Measurements from ENCODE around the gene LRRC4B. TPM values are rescaled to one million over a fixed set of nuclear protein-coding genes. Genes with fewer than 3 reads are reported as not detected.
"Not testable (repeated sequence)": the region's sequence is repeated elsewhere in the genome, so short reads cannot be mapped to it uniquely, and the experiment has no call there.

LRRC4B gene
- total RNA-seq, 1 experiment from 2014 or later = 3.8 TPM

DNA sequence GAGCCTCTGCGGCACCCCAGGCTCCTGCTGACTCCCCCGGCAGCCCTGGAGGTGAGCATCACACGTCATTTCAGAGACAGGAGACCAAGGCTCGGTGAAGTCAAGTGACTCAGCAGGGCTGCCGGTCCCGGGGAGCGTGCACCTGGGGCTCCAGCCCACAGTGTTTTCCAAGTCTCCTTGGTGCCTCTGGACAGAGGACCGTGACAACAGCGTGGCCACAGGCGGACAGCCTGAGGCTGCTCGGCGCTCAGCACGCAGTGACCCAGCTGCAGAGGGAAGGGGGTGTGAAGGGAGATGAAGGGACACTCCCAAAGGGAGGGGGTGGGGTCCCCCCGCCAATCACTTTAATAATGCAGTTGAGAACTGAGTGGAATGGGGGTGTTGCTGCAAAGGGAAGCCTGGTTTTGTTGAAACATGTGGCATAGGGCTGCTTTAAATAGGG is 37.0 kb downstream of the LRRC4B start:
- no peak overlapping the region for H2BK20ac ChIP-seq (ENCODE audit: low read depth, low read length, poor library complexity, severe bottlenecking)
- H4K20me1 ChIP-seq (ENCODE audit: control insufficient read depth, insufficient read depth, insufficient read length) = no peaks in the 10 kb centered on the region
- Mint-ChIP-seq H3K4me1 (peaks cover 5 to 8% of the 10 kb centered on the region in 2 experiments), H3K36me3 (ENCODE audit: insufficient read depth in 1 of 3, low read depth in 3 of 3) (peaks cover 0 to 18% (median 11%) of the 10 kb centered on the region in 3 experiments; a peak in 4 of 7 replicates), H3K27ac (no peak overlapping the region), H3K9me3 (peaks cover 8% of the 10 kb centered on the region in 2 experiments; a peak in 4 of 5 replicates), H3K4me3 (no peak overlapping the region), H3K27me3 (ENCODE audit: low read depth) (peaks cover 47% of the 10 kb centered on the region)
- no peak overlapping the region for H4K91ac ChIP-seq (ENCODE audit: insufficient read length, low read depth, low read length)
- H3K4me1 ChIP-seq (ENCODE audit: insufficient read depth, low read length) = no peaks in the 10 kb centered on the region; the same call in 1 of the 2 replicates
- H3K56ac ChIP-seq (ENCODE audit: insufficient read length, low read depth, low read length) = no peak overlapping the region
- no peak overlapping the region for H2BK5ac ChIP-seq (ENCODE audit: insufficient read length, low read length)
- H2AK5ac ChIP-seq (ENCODE audit: insufficient read length, low read length) = no peak overlapping the region
- H3K4ac ChIP-seq (ENCODE audit: low read depth, low read length) = no peak overlapping the region
- no peaks in the 10 kb centered on the region for H3K27me3 ChIP-seq (ENCODE audit: insufficient read depth, low read length)
- H4K8ac ChIP-seq (replicated peaks; ENCODE audit: insufficient read length, low read depth, low read length) = no peak overlapping the region
- H3T11ph ChIP-seq (ENCODE audit: low read length) = no peak overlapping the region
- H3K23me2 ChIP-seq (ENCODE audit: insufficient read length, low read depth, low read length, poor library complexity, severe bottlenecking) = no peaks in the 10 kb centered on the region
- H3K18ac ChIP-seq (ENCODE audit: insufficient read length, low read depth, low read length) = no peak overlapping the region
- H3K4me2 ChIP-seq (ENCODE audit: insufficient read depth, insufficient read length, low read length) = no peak overlapping the region
- no peak overlapping the region for H3K9ac ChIP-seq (ENCODE audit: extremely low read depth, insufficient read length, low read length)
- H2BK12ac ChIP-seq (ENCODE audit: insufficient read length, low read depth, low read length) = no peak overlapping the region
- H4K5ac ChIP-seq (ENCODE audit: insufficient read length, low read depth, low read length) = no peak overlapping the region
- no peaks in the 10 kb centered on the region for H3K79me1 ChIP-seq (ENCODE audit: insufficient read depth, low read depth, low read length, poor library complexity, severe bottlenecking)
- no peak overlapping the region for H2BK120ac ChIP-seq (ENCODE audit: low read depth, low read length, poor library complexity, severe bottlenecking)
- peaks cover 6% of the 10 kb centered on the region for H3K9me3 ChIP-seq (ENCODE audit: control insufficient read depth, low read depth, low read length)
- TF ChIP-seq, protein P1, sequence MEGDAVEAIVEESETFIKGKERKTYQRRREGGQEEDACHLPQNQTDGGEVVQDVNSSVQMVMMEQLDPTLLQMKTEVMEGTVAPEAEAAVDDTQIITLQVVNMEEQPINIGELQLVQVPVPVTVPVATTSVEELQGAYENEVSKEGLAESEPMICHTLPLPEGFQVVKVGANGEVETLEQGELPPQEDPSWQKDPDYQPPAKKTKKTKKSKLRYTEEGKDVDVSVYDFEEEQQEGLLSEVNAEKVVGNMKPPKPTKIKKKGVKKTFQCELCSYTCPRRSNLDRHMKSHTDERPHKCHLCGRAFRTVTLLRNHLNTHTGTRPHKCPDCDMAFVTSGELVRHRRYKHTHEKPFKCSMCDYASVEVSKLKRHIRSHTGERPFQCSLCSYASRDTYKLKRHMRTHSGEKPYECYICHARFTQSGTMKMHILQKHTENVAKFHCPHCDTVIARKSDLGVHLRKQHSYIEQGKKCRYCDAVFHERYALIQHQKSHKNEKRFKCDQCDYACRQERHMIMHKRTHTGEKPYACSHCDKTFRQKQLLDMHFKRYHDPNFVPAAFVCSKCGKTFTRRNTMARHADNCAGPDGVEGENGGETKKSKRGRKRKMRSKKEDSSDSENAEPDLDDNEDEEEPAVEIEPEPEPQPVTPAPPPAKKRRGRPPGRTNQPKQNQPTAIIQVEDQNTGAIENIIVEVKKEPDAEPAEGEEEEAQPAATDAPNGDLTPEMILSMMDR (conservative IDR thresholded peaks at IDR 0.05) = no peak
- no peak for DNase-seq
- H3K27ac ChIP-seq (ENCODE audit: insufficient read length, low read depth, low read length) = no peak overlapping the region
- no peak overlapping the region for H3K14ac ChIP-seq (ENCODE audit: insufficient read depth, low read length)
- no peak overlapping the region for H3K23ac ChIP-seq (ENCODE audit: insufficient read length, low read depth, low read length)
- no peaks in the 10 kb centered on the region for H3K79me2 ChIP-seq (ENCODE audit: insufficient read depth, low read length)
- WGBS (ENCODE audit: extremely low coverage, insufficient read length, low lambda C conversion rate) = no CpG with 5 or more reads among the region's 14 CpGs
- H2AFZ ChIP-seq (ENCODE audit: low read length) = no peak overlapping the region
- no peak overlapping the region for H2BK15ac ChIP-seq (ENCODE audit: low read depth, low read length)

DNA sequence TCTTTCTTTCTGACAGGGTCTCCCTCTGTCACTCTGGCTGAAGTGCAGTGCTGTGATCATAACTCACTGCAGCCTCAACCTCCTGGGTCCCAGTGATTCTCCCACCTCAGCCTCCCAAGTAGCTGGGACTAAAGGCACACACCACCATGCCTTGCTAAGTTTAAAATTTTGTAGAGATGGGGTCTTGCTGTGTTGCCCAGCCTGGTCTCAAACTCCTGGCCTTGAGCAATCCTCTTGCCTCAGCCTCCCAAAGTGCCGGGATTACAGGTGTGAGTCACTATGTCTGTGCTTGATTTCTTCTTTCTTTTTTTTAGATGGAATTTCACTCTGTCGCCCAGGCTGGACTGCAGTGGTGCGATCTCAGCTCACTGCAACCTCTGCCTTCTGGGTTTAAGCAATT is 40.2 kb downstream of the LRRC4B start:
- H3K4ac ChIP-seq (ENCODE audit: low read depth, low read length); H4K20me1 ChIP-seq (ENCODE audit: control insufficient read depth, insufficient read depth, insufficient read length); H3K4me3 Mint-ChIP-seq: not testable (repeated sequence)

More for the DNA sequence above, 40.2 kb downstream of the LRRC4B start:
- not testable (repeated sequence) for H2BK12ac ChIP-seq (ENCODE audit: insufficient read length, low read depth, low read length); H3K9me3 ChIP-seq (ENCODE audit: control insufficient read depth, low read depth, low read length); H3K4me2 ChIP-seq (ENCODE audit: insufficient read depth, insufficient read length, low read length); H2AFZ ChIP-seq (ENCODE audit: low read length); H3K23me2 ChIP-seq (ENCODE audit: insufficient read length, low read depth, low read length, poor library complexity, severe bottlenecking); H3K23ac ChIP-seq (ENCODE audit: insufficient read length, low read depth, low read length); H3K79me1 ChIP-seq (ENCODE audit: insufficient read depth, low read depth, low read length, poor library complexity, severe bottlenecking); H3K9ac ChIP-seq (ENCODE audit: extremely low read depth, insufficient read length, low read length); H2BK15ac ChIP-seq (ENCODE audit: low read depth, low read length); H3K4me1 Mint-ChIP-seq; H3T11ph ChIP-seq (ENCODE audit: low read length); H3K79me2 ChIP-seq (ENCODE audit: insufficient read depth, low read length); H2BK20ac ChIP-seq (ENCODE audit: low read depth, low read length, poor library complexity, severe bottlenecking); H4K8ac ChIP-seq (replicated peaks; ENCODE audit: insufficient read length, low read depth, low read length); H3K27ac ChIP-seq (ENCODE audit: insufficient read length, low read depth, low read length); H3K14ac ChIP-seq (ENCODE audit: insufficient read depth, low read length); H3K4me1 ChIP-seq (ENCODE audit: insufficient read depth, low read length); H3K56ac ChIP-seq (ENCODE audit: insufficient read length, low read depth, low read length); H3K9me3 Mint-ChIP-seq; H2BK120ac ChIP-seq (ENCODE audit: low read depth, low read length, poor library complexity, severe bottlenecking); H3K18ac ChIP-seq (ENCODE audit: insufficient read length, low read depth, low read length); H2AK5ac ChIP-seq (ENCODE audit: insufficient read length, low read length); DNase-seq; H3K36me3 Mint-ChIP-seq (ENCODE audit: insufficient read depth in 1 of 3, low read depth in 3 of 3); H2BK5ac ChIP-seq (ENCODE audit: insufficient read length, low read length); H3K27ac Mint-ChIP-seq; H3K27me3 ChIP-seq (ENCODE audit: insufficient read depth, low read length); H4K5ac ChIP-seq (ENCODE audit: insufficient read length, low read depth, low read length); H4K91ac ChIP-seq (ENCODE audit: insufficient read length, low read depth, low read length)
- peaks cover 47% of the 10 kb centered on the region for H3K27me3 Mint-ChIP-seq (ENCODE audit: low read depth)
- WGBS (ENCODE audit: extremely low coverage, insufficient read length, low lambda C conversion rate) = no CpG with 5 or more reads among the region's 3 CpGs
